Esophagus squamous epithelium (tissue), 5 donors: Measurements from ENCODE around the gene FOXI1. TPM values are rescaled to one million over a fixed set of nuclear protein-coding genes. Genes with fewer than 3 reads are reported as not detected.

Experiments used
- DNase-seq: peaks from one replicate; lab custom pipeline; 2025; lab: John Stamatoyannopoulos, UW
- H3K27ac ChIP-seq, 4 donors: fragments of 200-600 bp; sonication (generic); one replicate each; pipeline ENCODE4 v1.5.1; 2016 to 2019; ENCODE audit warnings: mild to moderate bottlenecking in 1 of 4
- H3K27me3 ChIP-seq, 4 donors: fragments of 200-600 bp; sonication (generic); 1 replicate in 3 of 4; 2 replicates in 1 of 4; pipeline versions ENCODE4 v1.5.1 to v1.6.0; 2017 to 2021; ENCODE audit warnings: antibody characterized with exemption in 1 of 4
- H3K36me3 ChIP-seq, 3 donors: fragments of 200-600 bp; sonication (generic); one replicate each; pipeline ENCODE4 v1.5.1; 2016 to 2019
- H3K4me1 ChIP-seq, 3 donors: fragments of 200-600 bp; sonication (generic); one replicate each; pipeline ENCODE4 v1.5.1; 2017 to 2019
- H3K4me3 ChIP-seq, 4 donors: fragments of 200-600 bp; sonication (generic); 1 replicate in 3 of 4; 2 replicates in 1 of 4; pipeline ENCODE4 v1.5.1; 2016 to 2019; ENCODE audit warnings: mild to moderate bottlenecking in 2 of 4, moderate library complexity in 1 of 4
- H3K9me3 ChIP-seq, 3 donors: fragments of 200-600 bp; sonication (generic); one replicate each; pipeline ENCODE4 v1.5.1; 2016 to 2019
- CTCF ChIP-seq, 6 experiments: fragments of 450-650 bp in 4 of 6; fragments of 200-600 bp in 2 of 6; sonication (generic) in 2 of 6; IDR thresholded peaks; one replicate each; pipeline ENCODE4 v1.5.1; 2016 to 2019; ENCODE audit warnings: antibody characterized with exemption in 6 of 6, mild to moderate bottlenecking in 4 of 6, moderate library complexity in 4 of 6
- POLR2A ChIP-seq, 4 donors: fragments of 450-650 bp; IDR thresholded peaks; one replicate each; pipeline ENCODE4 v1.6.1; 2017; ENCODE audit warnings: antibody characterized with exemption in 4 of 4, mild to moderate bottlenecking in 4 of 4, moderate library complexity in 3 of 4
- WGBS, 2 donors: methylation state at CpG; one replicate each; pipeline ENCODE4 v1.1.5; 2018; 5-methylcytosine and 5-hydroxymethylcytosine counted together
- intact Hi-C: fragments of 100-400 bp; cut with DNase I; formaldehyde crosslinking; loops from one replicate; pipeline ENCODE4 v1.15.0; 2022
- total RNA-seq, 4 donors: library from RNA; depleted of rRNA; stranded (reverse); fragments of >200 nt; gene quantifications; one replicate each; pipeline ENCODE4 v1.1.0, GENCODE V29; 2016
- donor health status: DM: yes; HTN: yes; CAD: no.

The FOXI1 gene
- total RNA-seq, 4 donors from 2014 or later, result not detected

GRCh38 chr5:170075696-170076095 lies 30.0 kb upstream of the FOXI1 start:
- no peaks in the 10 kb centered on the region for H3K4me1 ChIP-seq
- TF ChIP-seq POLR2A (IDR thresholded peaks at IDR 0.05) (no peak), CTCF (IDR thresholded peaks at IDR 0.05) (no peak)
- no peak overlapping the region for H3K27ac ChIP-seq
- no peaks in the 10 kb centered on the region for H3K36me3 ChIP-seq
- H3K4me3 ChIP-seq, result no peak overlapping the region
- no peaks in the 10 kb centered on the region for H3K27me3 ChIP-seq
- DNase-seq, result no peak
- H3K9me3 ChIP-seq, result no peaks in the 10 kb centered on the region
- WGBS, 2 donors, result 67 to 68% methylated on average over 3 to 7 of the region's 7 CpGs
- intact Hi-C loops, result no loop called here

GRCh38 chr5:170076211-170076610 lies 29.5 kb upstream of the FOXI1 start:
- no peaks in the 10 kb centered on the region for H3K9me3 ChIP-seq
- 100% methylated on average over 1 of the region's 1 CpG for WGBS, 2 donors
- no peaks in the 10 kb centered on the region for H3K27me3 ChIP-seq
- no peak for DNase-seq
- no peaks in the 10 kb centered on the region for H3K4me1 ChIP-seq
- no peak overlapping the region for H3K27ac ChIP-seq
- no peaks in the 10 kb centered on the region for H3K36me3 ChIP-seq
- no peak overlapping the region for H3K4me3 ChIP-seq
- TF ChIP-seq POLR2A (IDR thresholded peaks at IDR 0.05) (no peak), CTCF (IDR thresholded peaks at IDR 0.05) (no peak)
- intact Hi-C loops, result no loop called here

- Histone ChIP-seq H3K27me3 (no peaks in the 10 kb centered on the region), H3K4me3 (no peak overlapping the region), H3K36me3 (no peaks in the 10 kb centered on the region), H3K27ac (no peak overlapping the region), H3K4me1 (no peaks in the 10 kb centered on the region), H3K9me3 (no peaks in the 10 kb centered on the region)
- intact Hi-C loops, result no loop called here
- TF ChIP-seq CTCF (IDR thresholded peaks at IDR 0.05) (no peak), POLR2A (IDR thresholded peaks at IDR 0.05) (no peak)
- DNase-seq, result no peak
Measured at GRCh38 chr5:170076739-170077138, 29.0 kb upstream of the FOXI1 start.

- WGBS, 2 donors, result 88 to 91% methylated on average over 4 to 5 of the region's 5 CpGs
- no peak for TF ChIP-seq CTCF (IDR thresholded peaks at IDR 0.05)
- TF ChIP-seq POLR2A (IDR thresholded peaks at IDR 0.05), result no peak
- no peaks in the 10 kb centered on the region for H3K36me3 ChIP-seq
- H3K27me3 ChIP-seq, result no peaks in the 10 kb centered on the region
- intact Hi-C loops, result no loop called here
- no peaks in the 10 kb centered on the region for H3K9me3 ChIP-seq
- DNase-seq, result no peak
- H3K4me3 ChIP-seq, result no peak overlapping the region
- no peaks in the 10 kb centered on the region for H3K4me1 ChIP-seq
- no peak overlapping the region for H3K27ac ChIP-seq
Measured at GRCh38 chr5:170077526-170077925, 28.2 kb upstream of the FOXI1 start.

- no peaks in the 10 kb centered on the region for H3K36me3 ChIP-seq
- no peak for TF ChIP-seq CTCF (IDR thresholded peaks at IDR 0.05)
- no peak for TF ChIP-seq POLR2A (IDR thresholded peaks at IDR 0.05)
- H3K27me3 ChIP-seq, result no peaks in the 10 kb centered on the region
- no peak overlapping the region for H3K4me3 ChIP-seq
- H3K9me3 ChIP-seq, result no peaks in the 10 kb centered on the region
- WGBS, 2 donors, result 68 to 78% methylated on average over 3 of the region's 3 CpGs
- H3K4me1 ChIP-seq, result no peaks in the 10 kb centered on the region
- no peak for DNase-seq
- no peak overlapping the region for H3K27ac ChIP-seq
- intact Hi-C loops, result no loop called here
Measured at GRCh38 chr5:170078458-170078857, 27.2 kb upstream of the FOXI1 start.
